NT2/D1 (cell line): ENCODE results near the gene ZFAND5.

Source experiments
- SUZ12 ChIP-seq: IDR thresholded peaks from 2 replicates; pipeline ENCODE4 v1.6.1; 2011; ENCODE audit not compliant: insufficient read length, insufficient read depth; ENCODE audit errors: extremely low read depth
- ZNF274 ChIP-seq: IDR thresholded peaks from 2 replicates; pipeline ENCODE4 v1.6.1; 2011; ENCODE audit warnings: mild to moderate bottlenecking, low read depth, low read length

DNA sequence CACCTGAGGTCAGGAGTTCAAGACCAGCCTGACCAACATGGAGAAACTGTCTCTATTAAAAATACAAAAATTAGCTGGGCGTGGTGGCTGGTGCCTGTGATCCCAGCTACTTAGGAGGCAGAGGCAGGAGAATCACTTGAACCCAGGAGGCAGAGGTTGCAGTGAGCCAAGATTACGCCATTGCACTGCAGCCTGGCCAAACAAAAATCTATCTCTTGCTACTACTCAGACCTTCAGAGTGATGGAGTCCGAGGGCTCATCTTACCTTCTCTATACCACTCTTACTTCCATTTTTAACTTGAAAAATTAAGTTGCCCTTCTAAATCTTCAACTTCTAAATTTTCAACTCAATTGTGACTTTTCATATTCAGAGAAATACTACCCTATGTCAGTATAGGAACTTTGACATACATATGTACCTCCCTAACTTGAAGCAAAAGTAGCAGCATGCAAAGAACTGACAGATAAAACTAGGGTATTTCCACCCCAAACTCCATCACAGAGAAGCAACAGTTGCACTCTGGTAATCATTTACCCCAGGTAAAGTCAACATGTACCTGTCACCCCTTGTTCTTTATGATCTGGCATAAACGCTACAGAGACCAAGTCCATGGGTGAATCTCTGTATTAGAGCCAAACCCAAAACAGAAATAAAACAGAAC, 11.4 kb downstream of the ZFAND5 start:
- TF ChIP-seq SUZ12 (no peak), ZNF274 (no peak)
